Measurements from ENCODE around the gene ABCC1.

DNA sequence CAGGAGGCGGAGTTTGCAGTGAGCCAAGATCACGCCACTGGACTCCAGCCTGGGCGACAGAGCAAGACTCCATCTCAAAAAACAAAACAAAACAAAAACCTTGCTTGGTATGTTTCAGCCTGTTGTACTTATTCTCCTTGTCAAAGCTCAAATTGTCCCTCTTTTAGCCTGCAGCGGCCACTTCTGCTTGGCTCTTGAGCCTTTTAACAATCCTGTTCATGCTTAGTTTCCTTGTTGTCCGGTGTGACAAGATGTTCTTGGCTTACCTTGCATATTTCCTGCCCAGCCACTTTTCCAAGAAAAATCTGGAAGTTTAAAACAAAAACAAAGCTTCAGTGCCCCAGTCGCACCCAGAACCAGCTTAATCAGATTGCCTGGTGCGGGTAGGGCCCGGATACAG is 81.0 kb downstream of the ABCC1 start:
- TF ChIP-seq, protein P1, sequence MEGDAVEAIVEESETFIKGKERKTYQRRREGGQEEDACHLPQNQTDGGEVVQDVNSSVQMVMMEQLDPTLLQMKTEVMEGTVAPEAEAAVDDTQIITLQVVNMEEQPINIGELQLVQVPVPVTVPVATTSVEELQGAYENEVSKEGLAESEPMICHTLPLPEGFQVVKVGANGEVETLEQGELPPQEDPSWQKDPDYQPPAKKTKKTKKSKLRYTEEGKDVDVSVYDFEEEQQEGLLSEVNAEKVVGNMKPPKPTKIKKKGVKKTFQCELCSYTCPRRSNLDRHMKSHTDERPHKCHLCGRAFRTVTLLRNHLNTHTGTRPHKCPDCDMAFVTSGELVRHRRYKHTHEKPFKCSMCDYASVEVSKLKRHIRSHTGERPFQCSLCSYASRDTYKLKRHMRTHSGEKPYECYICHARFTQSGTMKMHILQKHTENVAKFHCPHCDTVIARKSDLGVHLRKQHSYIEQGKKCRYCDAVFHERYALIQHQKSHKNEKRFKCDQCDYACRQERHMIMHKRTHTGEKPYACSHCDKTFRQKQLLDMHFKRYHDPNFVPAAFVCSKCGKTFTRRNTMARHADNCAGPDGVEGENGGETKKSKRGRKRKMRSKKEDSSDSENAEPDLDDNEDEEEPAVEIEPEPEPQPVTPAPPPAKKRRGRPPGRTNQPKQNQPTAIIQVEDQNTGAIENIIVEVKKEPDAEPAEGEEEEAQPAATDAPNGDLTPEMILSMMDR (IDR thresholded peaks at IDR 0.05) = no peak
- TF ChIP-seq POLR2A (IDR thresholded peaks at IDR 0.05) = no peak
